Retina (tissue), 1 donor: ENCODE results near the gene SLC2A10.

Experiments
- DNase-seq: peaks from one replicate; pipeline ENCODE4 v3.0.0-alpha.2; 2016

SLC2A10 gene

GRCh38 chr20:46739431-46740213 is 30.2 kb downstream of the SLC2A10 start:
- no peak for DNase-seq

- DNase-seq: no peak
Observed at GRCh38 chr20:46740214-46740609, 30.8 kb downstream of the SLC2A10 start.

GRCh38 chr20:46741924-46742668 is 32.6 kb downstream of the SLC2A10 start:
- no peak for DNase-seq

- no peak for DNase-seq
Observed at GRCh38 chr20:46742669-46743045, 33.2 kb downstream of the SLC2A10 start.

- DNase-seq: no peak
Observed at GRCh38 chr20:46743088-46743487, 33.6 kb downstream of the SLC2A10 start.

GRCh38 chr20:46746956-46747526 is 37.6 kb downstream of the SLC2A10 start:
- no peak for DNase-seq

- DNase-seq: no peak
Observed at GRCh38 chr20:46749147-46749546, 39.7 kb downstream of the SLC2A10 start.

GRCh38 chr20:46751856-46752255 is 42.4 kb downstream of the SLC2A10 start:
- no peak for DNase-seq

GRCh38 chr20:46752728-46753127 is 43.3 kb downstream of the SLC2A10 start:
- peak; percentile 76 for DNase-seq

GRCh38 chr20:46755483-46756413 is 46.3 kb downstream of the SLC2A10 start:
- no peak for DNase-seq

- no peak for DNase-seq
Observed at GRCh38 chr20:46756419-46756818, 47.0 kb downstream of the SLC2A10 start.

GRCh38 chr20:46757135-46757534 is 47.7 kb downstream of the SLC2A10 start:
- no peak for DNase-seq

GRCh38 chr20:46757754-46758678 is 48.6 kb downstream of the SLC2A10 start:
- DNase-seq: peak; percentile 83

- no peak for DNase-seq
Observed at GRCh38 chr20:46758929-46759669, 49.6 kb downstream of the SLC2A10 start.

- no peak for DNase-seq
Observed at GRCh38 chr20:46761566-46761965, 52.1 kb downstream of the SLC2A10 start.

- no peak for DNase-seq
Observed at GRCh38 chr20:46764068-46764467, 54.6 kb downstream of the SLC2A10 start.

GRCh38 chr20:46765506-46766120 is 56.2 kb downstream of the SLC2A10 start:
- peak; percentile 45 for DNase-seq

- DNase-seq: no peak
Observed at GRCh38 chr20:46767127-46767761, 57.8 kb downstream of the SLC2A10 start.

- no peak for DNase-seq
Observed at GRCh38 chr20:46770330-46771194, 61.1 kb downstream of the SLC2A10 start.
